Liver (tissue), 9 donors: ENCODE results near the gene P2RY14. TPM values are rescaled to one million over a fixed set of nuclear protein-coding genes. Genes with fewer than 3 reads are reported as not detected.

ENCODE experiments used
- DNase-seq: peaks from one replicate; pipeline ENCODE4 v3.0.0-alpha.2; 2017; ENCODE audit warnings: low spot score
- H3K27ac ChIP-seq, 2 donors: one replicate each; pipeline ENCODE4 v1.7.0; 2013; ENCODE audit warnings: inconsistent platforms in 2 of 2, low read length in 2 of 2, control low read depth in 1 of 2, low read depth in 1 of 2, mild to moderate bottlenecking in 1 of 2
- H3K27me3 ChIP-seq, 4 donors: one replicate each; pipeline versions ENCODE4 v1.6.1 to v1.7.0; 2013; ENCODE audit warnings: low read length in 3 of 4, inconsistent platforms in 1 of 4, mild to moderate bottlenecking in 1 of 4, moderate library complexity in 1 of 4; ENCODE audit not compliant: control insufficient read depth in 4 of 4, insufficient read depth in 4 of 4
- H3K36me3 ChIP-seq, 4 donors: one replicate each; pipeline versions ENCODE4 v1.6.1 to v1.7.0; 2013; ENCODE audit warnings: low read length in 3 of 4, mild to moderate bottlenecking in 3 of 4, low read depth in 1 of 4, moderate library complexity in 1 of 4; ENCODE audit not compliant: control insufficient read depth in 4 of 4, insufficient read depth in 3 of 4
- H3K4me1 ChIP-seq, 4 donors: one replicate each; pipeline versions ENCODE4 v1.6.1 to v1.7.0; 2013; ENCODE audit warnings: low read length in 3 of 4, mild to moderate bottlenecking in 3 of 4, moderate library complexity in 1 of 4; ENCODE audit not compliant: control insufficient read depth in 4 of 4, insufficient read depth in 4 of 4
- H3K4me3 ChIP-seq, 3 donors: one replicate each; pipeline versions ENCODE4 v1.6.1 to v1.7.0; 2013; ENCODE audit warnings: low read length in 3 of 3, control low read depth in 1 of 3, low read depth in 1 of 3, mild to moderate bottlenecking in 1 of 3
- H3K9ac ChIP-seq, 2 donors: one replicate each; pipeline ENCODE4 v1.7.0; 2013; ENCODE audit warnings: low read length in 2 of 2, mild to moderate bottlenecking in 2 of 2, moderate library complexity in 2 of 2, control low read depth in 1 of 2, low read depth in 1 of 2
- H3K9me3 ChIP-seq, 4 donors: one replicate each; pipeline versions ENCODE4 v1.6.1 to v1.7.0; 2013; ENCODE audit warnings: low read length in 3 of 4; ENCODE audit not compliant: control insufficient read depth in 4 of 4
- EGR1 ChIP-seq, 2 donors: IDR thresholded peaks; 2 replicates each; pipeline ENCODE4 v1.6.1; 2016 to 2018; ENCODE audit warnings: antibody characterized with exemption in 2 of 2, low read depth in 2 of 2
- FOXA1 ChIP-seq: IDR thresholded peaks from 2 replicates; pipeline ENCODE4 v1.6.1; 2016; ENCODE audit warnings: antibody characterized with exemption
- FOXA2 ChIP-seq: IDR thresholded peaks from 2 replicates; pipeline ENCODE4 v1.6.1; 2016; ENCODE audit warnings: antibody characterized with exemption
- GABPA ChIP-seq, 2 donors: IDR thresholded peaks in 1 of 2; conservative IDR thresholded peaks in 1 of 2; 2 replicates each; pipeline ENCODE4 v1.6.1; 2016; ENCODE audit warnings: antibody characterized with exemption in 2 of 2, mild to moderate bottlenecking in 1 of 2, moderate library complexity in 1 of 2
- HNF4A ChIP-seq, 2 donors: conservative IDR thresholded peaks; 2 replicates each; pipeline ENCODE4 v1.6.1; 2016; ENCODE audit warnings: antibody characterized with exemption in 2 of 2, mild to moderate bottlenecking in 2 of 2
- HNF4G ChIP-seq: IDR thresholded peaks from 2 replicates; pipeline ENCODE4 v1.6.1; 2016; ENCODE audit warnings: antibody characterized with exemption
- JUND ChIP-seq, 2 donors: IDR thresholded peaks; 2 replicates each; pipeline ENCODE4 v1.6.1; 2016; ENCODE audit warnings: antibody characterized with exemption in 2 of 2
- NR2F2 ChIP-seq: IDR thresholded peaks from 2 replicates; pipeline ENCODE4 v1.6.1; 2016; ENCODE audit warnings: antibody characterized with exemption
- RAD21 ChIP-seq, 2 donors: IDR thresholded peaks; 2 replicates each; pipeline ENCODE4 v1.6.1; 2016; ENCODE audit warnings: antibody characterized with exemption in 2 of 2, mild to moderate bottlenecking in 2 of 2
- RXRA ChIP-seq, 2 donors: IDR thresholded peaks; 2 replicates each; pipeline ENCODE4 v1.6.1; 2017 to 2018; ENCODE audit warnings: antibody characterized with exemption in 2 of 2, mild to moderate bottlenecking in 1 of 2
- SP1 ChIP-seq: IDR thresholded peaks from 2 replicates; pipeline ENCODE4 v1.6.1; 2018; ENCODE audit warnings: antibody characterized with exemption, mild to moderate bottlenecking
- TAF1 ChIP-seq: conservative IDR thresholded peaks from 2 replicates; pipeline ENCODE4 v1.6.1; 2016; ENCODE audit warnings: antibody characterized with exemption, mild to moderate bottlenecking
- YY1 ChIP-seq: IDR thresholded peaks from 2 replicates; pipeline ENCODE4 v1.6.1; 2016; ENCODE audit warnings: antibody characterized with exemption, mild to moderate bottlenecking
- WGBS: extraction: QIAGEN DNeasy Blood & Tissue Kit; methylation state at CpG from one replicate; pipeline ENCODE4 v1.1.7; 2013; 5-methylcytosine and 5-hydroxymethylcytosine counted together
- polyA plus RNA-seq, 2 donors: library from polyadenylated mRNA; stranded (reverse) in 1 of 2; unstranded in 1 of 2; fragments of 200-250 nt in 1 of 2; fragments of >200 nt in 1 of 2; fragmentation: Nextera tagmentation in 1 of 2; extraction: Ambion mirVana in 1 of 2; gene quantifications; one replicate each; pipeline versions ENCODE4 v1.2.1 to v1.2.3, GENCODE V29; 2013 to 2015
- total RNA-seq, 2 donors: library from RNA; depleted of rRNA; stranded (reverse); fragments of >200 nt; gene quantifications; one replicate each; pipeline ENCODE4 v1.2.3, GENCODE V29; 2014
- TF ChIP-seq, protein P1 (sequence below): IDR thresholded peaks from 2 replicates; pipeline ENCODE4 v1.6.1; 2016; ENCODE audit warnings: antibody characterized with exemption, mild to moderate bottlenecking
- TF ChIP-seq, protein P2 (sequence below): fragments of 150-350 bp; IDR thresholded peaks from 2 replicates; pipeline ENCODE4 v1.5.1; 2017; ENCODE audit warnings: improper control_type of control experiment, low read depth, low read length; ENCODE audit not compliant: missing input control
- TF ChIP-seq, protein P3 (sequence below): IDR thresholded peaks from 2 replicates; pipeline ENCODE4 v1.6.1; 2016; ENCODE audit warnings: antibody characterized with exemption
- TF ChIP-seq, protein P4 (sequence below): IDR thresholded peaks from 2 replicates; pipeline ENCODE4 v1.6.1; 2016; ENCODE audit warnings: antibody characterized with exemption
- TF ChIP-seq, protein P5 (sequence below): IDR thresholded peaks from 2 replicates; pipeline ENCODE4 v1.6.1; 2016; ENCODE audit warnings: antibody characterized with exemption
- donor health status: healthy.
- donor health status: healthy.
- donor health status: healthy.
- donor health status: healthy.
- donor health status: healthy.

P2RY14 gene
- total and polyA plus RNA-seq, 4 donors = 0.10 to 0.37 (median 0.22) TPM

DNA sequence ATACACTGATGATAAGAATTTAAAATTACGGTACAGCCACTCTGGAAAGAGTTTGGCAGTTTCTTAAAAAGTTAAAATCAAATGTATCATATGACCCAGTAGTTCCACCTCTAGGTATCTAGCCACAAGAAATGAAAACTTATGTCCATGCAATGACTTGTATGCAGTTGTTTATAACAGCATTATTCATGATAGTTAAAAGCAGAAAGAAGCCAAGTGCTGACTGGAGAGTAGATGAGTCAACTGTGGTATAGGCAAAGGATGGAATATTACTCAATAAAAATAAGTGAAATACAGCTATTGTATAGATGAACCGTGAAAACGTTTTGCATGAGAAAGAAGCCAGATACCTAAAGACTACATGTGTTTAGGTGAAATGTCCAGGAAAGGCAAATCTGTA lies 23.4 kb upstream of the P2RY14 start:
- Histone ChIP-seq H3K36me3 (no peaks in the 10 kb centered on the region), H3K9ac (no peak overlapping the region), H3K4me3 (no peak overlapping the region), H3K9me3 (no peaks in the 10 kb centered on the region), H3K27me3 (peaks cover 0 to 2% (median 0%) of the 10 kb centered on the region in 4 donors), H3K4me1 (no peaks in the 10 kb centered on the region), H3K27ac (no peak overlapping the region)
- TF ChIP-seq EGR1 (IDR thresholded peaks at IDR 0.05; ENCODE audit: low read depth in 2 of 2) (no peak), JUND (IDR thresholded peaks at IDR 0.05) (no peak), GABPA (IDR thresholded peaks at IDR 0.05 in 1 of 2, conservative IDR thresholded peaks at IDR 0.05 in 1 of 2) (no peak), HNF4A (conservative IDR thresholded peaks at IDR 0.05) (no peak), NR2F2 (no peak), RXRA (IDR thresholded peaks at IDR 0.05) (no peak), FOXA2 (no peak), YY1 (no peak), HNF4G (no peak), FOXA1 (no peak), RAD21 (IDR thresholded peaks at IDR 0.05) (no peak), TAF1 (no peak), SP1 (no peak)
- TF ChIP-seq, protein P1, sequence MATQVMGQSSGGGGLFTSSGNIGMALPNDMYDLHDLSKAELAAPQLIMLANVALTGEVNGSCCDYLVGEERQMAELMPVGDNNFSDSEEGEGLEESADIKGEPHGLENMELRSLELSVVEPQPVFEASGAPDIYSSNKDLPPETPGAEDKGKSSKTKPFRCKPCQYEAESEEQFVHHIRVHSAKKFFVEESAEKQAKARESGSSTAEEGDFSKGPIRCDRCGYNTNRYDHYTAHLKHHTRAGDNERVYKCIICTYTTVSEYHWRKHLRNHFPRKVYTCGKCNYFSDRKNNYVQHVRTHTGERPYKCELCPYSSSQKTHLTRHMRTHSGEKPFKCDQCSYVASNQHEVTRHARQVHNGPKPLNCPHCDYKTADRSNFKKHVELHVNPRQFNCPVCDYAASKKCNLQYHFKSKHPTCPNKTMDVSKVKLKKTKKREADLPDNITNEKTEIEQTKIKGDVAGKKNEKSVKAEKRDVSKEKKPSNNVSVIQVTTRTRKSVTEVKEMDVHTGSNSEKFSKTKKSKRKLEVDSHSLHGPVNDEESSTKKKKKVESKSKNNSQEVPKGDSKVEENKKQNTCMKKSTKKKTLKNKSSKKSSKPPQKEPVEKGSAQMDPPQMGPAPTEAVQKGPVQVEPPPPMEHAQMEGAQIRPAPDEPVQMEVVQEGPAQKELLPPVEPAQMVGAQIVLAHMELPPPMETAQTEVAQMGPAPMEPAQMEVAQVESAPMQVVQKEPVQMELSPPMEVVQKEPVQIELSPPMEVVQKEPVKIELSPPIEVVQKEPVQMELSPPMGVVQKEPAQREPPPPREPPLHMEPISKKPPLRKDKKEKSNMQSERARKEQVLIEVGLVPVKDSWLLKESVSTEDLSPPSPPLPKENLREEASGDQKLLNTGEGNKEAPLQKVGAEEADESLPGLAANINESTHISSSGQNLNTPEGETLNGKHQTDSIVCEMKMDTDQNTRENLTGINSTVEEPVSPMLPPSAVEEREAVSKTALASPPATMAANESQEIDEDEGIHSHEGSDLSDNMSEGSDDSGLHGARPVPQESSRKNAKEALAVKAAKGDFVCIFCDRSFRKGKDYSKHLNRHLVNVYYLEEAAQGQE = no peak
- TF ChIP-seq, protein P2, sequence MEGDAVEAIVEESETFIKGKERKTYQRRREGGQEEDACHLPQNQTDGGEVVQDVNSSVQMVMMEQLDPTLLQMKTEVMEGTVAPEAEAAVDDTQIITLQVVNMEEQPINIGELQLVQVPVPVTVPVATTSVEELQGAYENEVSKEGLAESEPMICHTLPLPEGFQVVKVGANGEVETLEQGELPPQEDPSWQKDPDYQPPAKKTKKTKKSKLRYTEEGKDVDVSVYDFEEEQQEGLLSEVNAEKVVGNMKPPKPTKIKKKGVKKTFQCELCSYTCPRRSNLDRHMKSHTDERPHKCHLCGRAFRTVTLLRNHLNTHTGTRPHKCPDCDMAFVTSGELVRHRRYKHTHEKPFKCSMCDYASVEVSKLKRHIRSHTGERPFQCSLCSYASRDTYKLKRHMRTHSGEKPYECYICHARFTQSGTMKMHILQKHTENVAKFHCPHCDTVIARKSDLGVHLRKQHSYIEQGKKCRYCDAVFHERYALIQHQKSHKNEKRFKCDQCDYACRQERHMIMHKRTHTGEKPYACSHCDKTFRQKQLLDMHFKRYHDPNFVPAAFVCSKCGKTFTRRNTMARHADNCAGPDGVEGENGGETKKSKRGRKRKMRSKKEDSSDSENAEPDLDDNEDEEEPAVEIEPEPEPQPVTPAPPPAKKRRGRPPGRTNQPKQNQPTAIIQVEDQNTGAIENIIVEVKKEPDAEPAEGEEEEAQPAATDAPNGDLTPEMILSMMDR = no peak
- TF ChIP-seq, protein P3, sequence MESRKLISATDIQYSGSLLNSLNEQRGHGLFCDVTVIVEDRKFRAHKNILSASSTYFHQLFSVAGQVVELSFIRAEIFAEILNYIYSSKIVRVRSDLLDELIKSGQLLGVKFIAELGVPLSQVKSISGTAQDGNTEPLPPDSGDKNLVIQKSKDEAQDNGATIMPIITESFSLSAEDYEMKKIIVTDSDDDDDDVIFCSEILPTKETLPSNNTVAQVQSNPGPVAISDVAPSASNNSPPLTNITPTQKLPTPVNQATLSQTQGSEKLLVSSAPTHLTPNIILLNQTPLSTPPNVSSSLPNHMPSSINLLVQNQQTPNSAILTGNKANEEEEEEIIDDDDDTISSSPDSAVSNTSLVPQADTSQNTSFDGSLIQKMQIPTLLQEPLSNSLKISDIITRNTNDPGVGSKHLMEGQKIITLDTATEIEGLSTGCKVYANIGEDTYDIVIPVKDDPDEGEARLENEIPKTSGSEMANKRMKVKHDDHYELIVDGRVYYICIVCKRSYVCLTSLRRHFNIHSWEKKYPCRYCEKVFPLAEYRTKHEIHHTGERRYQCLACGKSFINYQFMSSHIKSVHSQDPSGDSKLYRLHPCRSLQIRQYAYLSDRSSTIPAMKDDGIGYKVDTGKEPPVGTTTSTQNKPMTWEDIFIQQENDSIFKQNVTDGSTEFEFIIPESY = no peak
- TF ChIP-seq, protein P4, sequence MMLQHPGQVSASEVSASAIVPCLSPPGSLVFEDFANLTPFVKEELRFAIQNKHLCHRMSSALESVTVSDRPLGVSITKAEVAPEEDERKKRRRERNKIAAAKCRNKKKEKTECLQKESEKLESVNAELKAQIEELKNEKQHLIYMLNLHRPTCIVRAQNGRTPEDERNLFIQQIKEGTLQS = no peak
- TF ChIP-seq, protein P5, sequence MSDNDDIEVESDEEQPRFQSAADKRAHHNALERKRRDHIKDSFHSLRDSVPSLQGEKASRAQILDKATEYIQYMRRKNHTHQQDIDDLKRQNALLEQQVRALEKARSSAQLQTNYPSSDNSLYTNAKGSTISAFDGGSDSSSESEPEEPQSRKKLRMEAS = no peak
- DNase-seq = no peak
- WGBS = 89% methylated on average over 3 of the region's 3 CpGs
